K562 (cell line): ENCODE data around the gene PLA2G15. TPM values are rescaled to one million over a fixed set of nuclear protein-coding genes. Genes with fewer than 3 reads are reported as not detected.

ENCODE experiments used
- BDP1 ChIP-seq: IDR thresholded peaks from 3 replicates; pipeline ENCODE4 v1.6.1; 2011; ENCODE audit not compliant: insufficient read length, insufficient read depth
- BRD4 ChIP-seq: fragments of 200-600 bp; sonication (generic); IDR thresholded peaks from 2 replicates; pipeline ENCODE4 v1.6.1; 2017; ENCODE audit warnings: inconsistent platforms
- C11orf30 ChIP-seq: fragments of 450-650 bp; IDR thresholded peaks from 2 replicates; pipeline ENCODE4 v1.6.1; 2016; ENCODE audit warnings: low read depth, mild to moderate bottlenecking
- CBX8 ChIP-seq: fragments of 200-600 bp; sonication (generic); IDR thresholded peaks from 2 replicates; pipeline ENCODE4 v1.6.1; 2012; ENCODE audit warnings: borderline replicate concordance, mixed run types, low read depth, mild to moderate bottlenecking, moderate library complexity, mixed read lengths, low read length, control low read depth, inconsistent platforms; ENCODE audit not compliant: poor library complexity, severe bottlenecking; ENCODE audit errors: extremely low read depth
- GTF2E2 ChIP-seq: fragments of 200-800 bp; sonication (Bioruptor generic); IDR thresholded peaks from 2 replicates; pipeline ENCODE4 v1.6.1; 2016; ENCODE audit warnings: missing genetic modification characterization, missing compliant biosample characterization
- NCOA2 ChIP-seq, 2 experiments: fragments of 450-650 bp; IDR thresholded peaks; 2 replicates each; pipeline ENCODE4 v1.6.1; 2018; ENCODE audit warnings: mild to moderate bottlenecking in 2 of 2, moderate library complexity in 1 of 2; ENCODE audit not compliant: partially characterized antibody in 2 of 2
- NCOA4 ChIP-seq: fragments of 450-650 bp; IDR thresholded peaks from 2 replicates; pipeline ENCODE4 v1.6.1; 2018; ENCODE audit warnings: mild to moderate bottlenecking; ENCODE audit not compliant: partially characterized antibody
- PHB2 ChIP-seq: fragments of 450-650 bp; IDR thresholded peaks from 2 replicates; pipeline ENCODE4 v1.6.1; 2017; ENCODE audit warnings: low read depth
- PPARD ChIP-seq: fragments of 250-450 bp; sonication (Bioruptor Pico); IDR thresholded peaks from 2 replicates; pipeline ENCODE4 v1.8.0; 2022; ENCODE audit warnings: inconsistent platforms, mild to moderate bottlenecking, moderate library complexity
- SMAD1 ChIP-seq: fragments of 150-350 bp; IDR thresholded peaks from 2 replicates; pipeline ENCODE4 v1.6.1; 2014; ENCODE audit warnings: low read length, low read depth; ENCODE audit not compliant: partially characterized antibody
- SOX6 ChIP-seq: fragments of 450-650 bp; IDR thresholded peaks from 2 replicates; pipeline ENCODE4 v1.6.1; 2014; ENCODE audit warnings: mild to moderate bottlenecking
- SPI1 ChIP-seq: IDR thresholded peaks from 2 replicates; pipeline ENCODE4 v1.6.1; 2011; ENCODE audit warnings: low read depth, low read length, control low read depth, borderline replicate concordance
- TARDBP ChIP-seq: fragments of 450-650 bp; IDR thresholded peaks from 2 replicates; pipeline ENCODE4 v1.6.1; 2016
- ZBTB17 ChIP-seq: fragments of 450-650 bp; formaldehyde crosslinking; IDR thresholded peaks from 2 replicates; pipeline ENCODE4 v1.4.0; 2020; ENCODE audit warnings: mild to moderate bottlenecking
- ZBTB8A ChIP-seq: fragments of 450-650 bp; IDR thresholded peaks from 2 replicates; pipeline ENCODE4 v1.6.1; 2018; ENCODE audit warnings: mild to moderate bottlenecking, moderate library complexity; ENCODE audit not compliant: partially characterized antibody
- ZNF24 ChIP-seq: fragments of 450-650 bp; IDR thresholded peaks from 2 replicates; pipeline ENCODE4 v1.6.1; 2016
- ZNF444 ChIP-seq: fragments of 250-450 bp; sonication (Bioruptor Pico); IDR thresholded peaks from 2 replicates; pipeline ENCODE4 v1.4.0; 2020; ENCODE audit warnings: mild to moderate bottlenecking, moderate library complexity
- ZNF644 ChIP-seq: fragments of 200-800 bp; sonication (Bioruptor generic); IDR thresholded peaks from 2 replicates; pipeline ENCODE4 v1.6.1; 2016; ENCODE audit warnings: low read depth, missing genetic modification characterization, missing compliant biosample characterization
- polyA plus RNA-seq, 8 experiments: library from polyadenylated mRNA; depleted of rRNA in 4 of 8; stranded (reverse) in 5 of 8; unstranded in 3 of 8; fragments of >200 nt; fragmentation: Nextera tagmentation in 2 of 8; fragmentation: Illumina TruSeq in 1 of 8; extraction: Ambion mirVana in 2 of 8; extraction: Trizol in 1 of 8; gene quantifications; 2 replicates each; pipeline versions ENCODE4 v1.2.1 to v1.2.3, GENCODE V29; 2011 to 2014; ENCODE audit warnings: inconsistent platforms in 1 of 8, missing spikeins in 1 of 8
- total RNA-seq, 7 experiments: library from RNA; depleted of rRNA in 6 of 7; stranded (reverse); fragments of >200 nt in 6 of 7; fragmentation: Illumina TruSeq in 2 of 7; extraction: Trizol in 2 of 7; gene quantifications; 2 replicates each; pipeline versions ENCODE4 v1.2.1 to v1.2.3, GENCODE V29; 2011 to 2021; ENCODE audit warnings: low replicate concordance in 1 of 7
- TF ChIP-seq, protein P1 (sequence below): IDR thresholded peaks from 2 replicates; pipeline ENCODE4 v1.6.1; 2011; ENCODE audit warnings: borderline replicate concordance, low read depth, mild to moderate bottlenecking, moderate library complexity, low read length; ENCODE audit not compliant: insufficient read depth, poor library complexity, severe bottlenecking
- TF ChIP-seq, protein P2 (sequence below): fragments of 450-650 bp; IDR thresholded peaks from 2 replicates; pipeline ENCODE4 v1.6.1; 2016; ENCODE audit warnings: borderline replicate concordance
- TF ChIP-seq, protein P3 (sequence below): fragments of 250-450 bp; sonication (Bioruptor Pico); IDR thresholded peaks from 2 replicates; pipeline ENCODE4 v1.4.0; 2020; ENCODE audit warnings: mild to moderate bottlenecking, moderate library complexity
- TF ChIP-seq, protein P4 (sequence below): fragments of 250-450 bp; sonication (Bioruptor Pico); IDR thresholded peaks from 2 replicates; pipeline ENCODE4 v1.5.0; 2021

The PLA2G15 gene
- total and polyA plus RNA-seq, 9 of the 15 experiments (the other 6 are each of a cell fraction or from before 2014, with no cell fraction given) = 0.42 to 8.6 (median 4.8) TPM

DNA sequence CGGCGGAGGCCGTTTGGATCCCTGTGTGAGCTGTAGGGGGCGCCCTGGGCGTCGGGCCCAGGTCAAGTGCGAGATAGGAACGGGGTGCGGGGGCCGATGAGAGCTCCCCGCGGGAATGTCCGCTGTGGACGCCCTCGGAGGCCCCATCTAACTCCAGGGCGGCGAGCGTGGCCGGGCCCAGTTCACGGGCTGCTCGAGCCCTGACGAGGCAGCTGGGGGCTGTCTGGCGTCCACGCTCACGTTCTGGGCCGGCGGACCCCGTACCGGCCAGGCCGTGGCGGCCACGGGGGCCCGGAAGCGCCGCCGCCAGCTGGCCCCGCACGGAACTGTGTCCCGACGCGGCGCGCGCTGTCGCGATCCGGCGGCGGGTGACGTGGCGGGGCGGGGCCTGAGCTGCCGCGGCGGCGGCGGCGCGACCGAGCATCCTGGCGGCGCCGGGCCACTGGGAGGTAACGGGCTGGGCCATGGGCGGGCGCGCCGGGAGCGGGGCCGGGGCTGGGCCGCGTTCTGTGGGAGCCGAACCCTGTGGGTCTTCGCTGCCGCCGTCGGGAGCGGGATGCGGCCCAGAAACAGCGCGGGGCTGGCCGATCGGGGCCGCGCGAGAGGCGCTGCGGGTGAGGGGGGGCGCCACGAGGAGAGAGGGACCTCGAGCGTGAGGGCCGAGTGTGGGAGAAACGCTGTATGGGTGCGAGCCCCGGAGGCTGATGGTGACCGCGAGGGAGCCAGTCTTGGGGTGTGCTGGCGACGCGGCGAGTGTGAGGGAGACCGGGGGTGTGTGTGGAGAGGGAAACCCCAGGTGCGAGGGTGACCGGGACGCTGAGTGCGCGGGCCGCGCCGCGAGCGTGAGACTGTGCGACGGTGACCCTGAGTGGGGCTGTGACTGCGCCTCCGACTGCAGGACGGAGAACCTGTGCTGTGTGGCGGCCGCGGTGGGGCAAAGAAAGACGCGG is 19.2 kb downstream of the PLA2G15 start, which contains the start of gene SLC7A6 (continued):
- TF ChIP-seq, protein P1, sequence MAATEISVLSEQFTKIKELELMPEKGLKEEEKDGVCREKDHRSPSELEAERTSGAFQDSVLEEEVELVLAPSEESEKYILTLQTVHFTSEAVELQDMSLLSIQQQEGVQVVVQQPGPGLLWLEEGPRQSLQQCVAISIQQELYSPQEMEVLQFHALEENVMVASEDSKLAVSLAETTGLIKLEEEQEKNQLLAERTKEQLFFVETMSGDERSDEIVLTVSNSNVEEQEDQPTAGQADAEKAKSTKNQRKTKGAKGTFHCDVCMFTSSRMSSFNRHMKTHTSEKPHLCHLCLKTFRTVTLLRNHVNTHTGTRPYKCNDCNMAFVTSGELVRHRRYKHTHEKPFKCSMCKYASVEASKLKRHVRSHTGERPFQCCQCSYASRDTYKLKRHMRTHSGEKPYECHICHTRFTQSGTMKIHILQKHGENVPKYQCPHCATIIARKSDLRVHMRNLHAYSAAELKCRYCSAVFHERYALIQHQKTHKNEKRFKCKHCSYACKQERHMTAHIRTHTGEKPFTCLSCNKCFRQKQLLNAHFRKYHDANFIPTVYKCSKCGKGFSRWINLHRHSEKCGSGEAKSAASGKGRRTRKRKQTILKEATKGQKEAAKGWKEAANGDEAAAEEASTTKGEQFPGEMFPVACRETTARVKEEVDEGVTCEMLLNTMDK = peak; percentile 95
- TF ChIP-seq BDP1 = no peak
- no peak for TF ChIP-seq CBX8
- peak; percentile 20 for TF ChIP-seq SMAD1
- no peak for TF ChIP-seq C11orf30
- 0 out of 2 replicates have a peak, but pooled peaks have one; percentile 26 for TF ChIP-seq BRD4
- peak; percentile 54; the same call in 1 of the 2 replicates for TF ChIP-seq ZNF24
- TF ChIP-seq TARDBP = peak; percentile 92; the same call in 1 of the 2 replicates
- no peak for TF ChIP-seq ZNF444 (CRISPR knock-in tag)
- no peak for TF ChIP-seq NCOA4
- TF ChIP-seq, protein P2, sequence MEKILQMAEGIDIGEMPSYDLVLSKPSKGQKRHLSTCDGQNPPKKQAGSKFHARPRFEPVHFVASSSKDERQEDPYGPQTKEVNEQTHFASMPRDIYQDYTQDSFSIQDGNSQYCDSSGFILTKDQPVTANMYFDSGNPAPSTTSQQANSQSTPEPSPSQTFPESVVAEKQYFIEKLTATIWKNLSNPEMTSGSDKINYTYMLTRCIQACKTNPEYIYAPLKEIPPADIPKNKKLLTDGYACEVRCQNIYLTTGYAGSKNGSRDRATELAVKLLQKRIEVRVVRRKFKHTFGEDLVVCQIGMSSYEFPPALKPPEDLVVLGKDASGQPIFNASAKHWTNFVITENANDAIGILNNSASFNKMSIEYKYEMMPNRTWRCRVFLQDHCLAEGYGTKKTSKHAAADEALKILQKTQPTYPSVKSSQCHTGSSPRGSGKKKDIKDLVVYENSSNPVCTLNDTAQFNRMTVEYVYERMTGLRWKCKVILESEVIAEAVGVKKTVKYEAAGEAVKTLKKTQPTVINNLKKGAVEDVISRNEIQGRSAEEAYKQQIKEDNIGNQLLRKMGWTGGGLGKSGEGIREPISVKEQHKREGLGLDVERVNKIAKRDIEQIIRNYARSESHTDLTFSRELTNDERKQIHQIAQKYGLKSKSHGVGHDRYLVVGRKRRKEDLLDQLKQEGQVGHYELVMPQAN = peak; percentile 85
- no peak for TF ChIP-seq ZBTB8A
- TF ChIP-seq PHB2 = no peak
- peak; percentile 29; the same call in 1 of the 2 replicates for TF ChIP-seq SOX6
- TF ChIP-seq PPARD (CRISPR knock-in tag) = no peak
- 0 out of 2 replicates have a peak, but pooled peaks have one; percentile 63 for TF ChIP-seq ZBTB17
- peak; percentile 20; the same call in 1 of the 2 replicates for TF ChIP-seq GTF2E2 (tag)
- no peak; the same call in 1 of the 2 replicates for TF ChIP-seq ZNF644
- no peak for TF ChIP-seq SPI1
- TF ChIP-seq NCOA2 (IDR thresholded peaks at IDR 0.05; ENCODE audit: partially characterized antibody in 2 of 2) = no peak
- TF ChIP-seq, protein P3, sequence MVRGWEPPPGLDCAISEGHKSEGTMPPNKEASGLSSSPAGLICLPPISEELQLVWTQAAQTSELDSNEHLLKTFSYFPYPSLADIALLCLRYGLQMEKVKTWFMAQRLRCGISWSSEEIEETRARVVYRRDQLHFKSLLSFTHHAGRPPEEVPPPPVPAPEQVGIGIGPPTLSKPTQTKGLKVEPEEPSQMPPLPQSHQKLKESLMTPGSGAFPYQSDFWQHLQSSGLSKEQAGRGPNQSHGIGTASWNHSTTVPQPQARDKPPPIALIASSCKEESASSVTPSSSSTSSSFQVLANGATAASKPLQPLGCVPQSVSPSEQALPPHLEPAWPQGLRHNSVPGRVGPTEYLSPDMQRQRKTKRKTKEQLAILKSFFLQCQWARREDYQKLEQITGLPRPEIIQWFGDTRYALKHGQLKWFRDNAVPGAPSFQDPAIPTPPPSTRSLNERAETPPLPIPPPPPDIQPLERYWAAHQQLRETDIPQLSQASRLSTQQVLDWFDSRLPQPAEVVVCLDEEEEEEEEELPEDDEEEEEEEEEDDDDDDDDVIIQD (CRISPR knock-in tag) = no peak; the same call in 1 of the 2 replicates
- TF ChIP-seq, protein P4, sequence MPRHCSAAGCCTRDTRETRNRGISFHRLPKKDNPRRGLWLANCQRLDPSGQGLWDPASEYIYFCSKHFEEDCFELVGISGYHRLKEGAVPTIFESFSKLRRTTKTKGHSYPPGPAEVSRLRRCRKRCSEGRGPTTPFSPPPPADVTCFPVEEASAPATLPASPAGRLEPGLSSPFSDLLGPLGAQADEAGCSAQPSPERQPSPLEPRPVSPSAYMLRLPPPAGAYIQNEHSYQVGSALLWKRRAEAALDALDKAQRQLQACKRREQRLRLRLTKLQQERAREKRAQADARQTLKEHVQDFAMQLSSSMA = 0 out of 2 replicates have a peak, but pooled peaks have one; percentile 48
